Measurements from ENCODE around the gene PPP3CA.

The PPP3CA gene

DNA sequence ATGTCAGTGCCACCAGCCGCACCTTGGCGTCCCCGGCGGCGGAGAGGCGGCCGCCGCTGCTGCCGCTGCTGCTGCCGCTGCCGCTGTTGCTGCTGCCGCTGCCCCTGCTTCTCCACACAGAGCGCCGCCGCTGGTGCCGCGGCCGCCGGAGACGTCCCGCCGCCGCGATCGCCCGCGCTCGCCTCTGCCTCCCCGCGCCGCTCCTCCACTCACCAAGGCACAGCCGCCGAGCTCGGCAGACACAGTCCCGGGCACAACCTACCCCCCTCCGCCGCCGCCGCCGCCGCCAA, at the start of gene PPP3CA:
TSS of gene PPP3CA (minus strand) at position 260 of the 290 bp plus-strand sequence.
- DNase-seq, result no peak

GRCh38 chr4:101393256-101393655, 45.9 kb upstream of the PPP3CA start:
- DNase-seq, result no peak

DNA sequence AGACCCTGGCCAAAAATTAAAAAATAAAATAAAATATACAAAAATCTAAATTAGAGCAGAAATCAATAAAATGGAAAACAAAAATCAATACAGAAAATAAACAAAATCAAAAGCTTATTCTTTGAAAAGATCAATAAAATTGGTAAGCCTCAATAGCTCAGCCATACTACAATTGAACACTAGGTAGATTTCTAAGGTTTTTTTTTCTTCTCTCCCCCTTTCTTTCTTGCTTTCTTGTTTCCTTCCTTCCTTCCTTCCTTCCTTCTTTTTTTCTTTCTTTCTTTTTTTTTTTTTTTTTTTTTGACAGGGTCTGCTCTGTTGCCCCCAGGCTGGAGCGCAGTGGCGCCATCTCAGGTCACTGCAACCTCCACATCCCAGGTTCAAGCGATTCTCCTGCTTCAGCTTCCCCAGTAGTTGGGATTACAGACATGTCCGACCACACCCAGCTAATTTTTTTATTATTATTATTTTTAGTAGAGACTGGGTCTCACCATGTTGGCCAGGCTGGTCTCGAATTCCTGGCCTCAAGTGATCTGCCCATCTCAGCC, 23.4 kb upstream of the PPP3CA start:
- no peak for DNase-seq

DNA sequence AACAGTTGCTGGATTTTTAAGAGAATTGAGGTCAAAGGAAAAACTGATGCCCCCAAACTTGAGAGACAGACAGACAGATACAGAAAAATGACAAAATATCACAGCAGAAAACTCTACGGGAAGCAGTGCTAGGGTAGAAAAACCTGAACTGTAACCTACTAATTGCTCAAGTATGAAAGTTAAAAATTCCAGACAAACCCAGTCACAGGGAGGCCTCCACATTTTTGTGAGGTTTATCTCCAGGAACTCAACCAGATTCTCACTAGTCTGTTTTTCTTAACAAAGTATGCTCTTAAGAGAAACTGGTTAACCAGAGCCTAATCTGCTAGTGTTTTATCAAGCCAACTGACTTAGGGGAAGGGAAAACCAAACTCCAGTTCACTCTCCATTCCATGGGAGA, 19.9 kb upstream of the PPP3CA start:
- no peak for DNase-seq

DNA sequence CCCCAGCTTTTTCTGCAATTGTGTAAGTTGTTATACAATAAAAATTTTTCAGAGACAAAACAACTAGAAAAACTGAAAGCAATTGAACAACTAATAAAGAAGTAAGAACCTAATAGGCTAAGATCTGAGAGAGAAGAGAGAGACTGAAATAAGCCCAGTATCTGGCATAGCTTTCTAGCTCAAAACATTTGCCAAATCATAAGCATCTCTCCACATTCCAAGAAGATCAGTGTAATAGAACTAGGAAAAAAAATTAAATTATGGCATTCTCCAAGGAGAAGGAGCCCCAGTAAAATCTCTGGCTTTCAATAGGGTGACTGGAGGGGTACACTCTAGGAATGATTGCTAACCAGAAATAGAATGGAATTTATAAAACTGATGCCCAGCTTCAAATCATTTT, 19.0 kb upstream of the PPP3CA start:
- DNase-seq, result no peak

DNA sequence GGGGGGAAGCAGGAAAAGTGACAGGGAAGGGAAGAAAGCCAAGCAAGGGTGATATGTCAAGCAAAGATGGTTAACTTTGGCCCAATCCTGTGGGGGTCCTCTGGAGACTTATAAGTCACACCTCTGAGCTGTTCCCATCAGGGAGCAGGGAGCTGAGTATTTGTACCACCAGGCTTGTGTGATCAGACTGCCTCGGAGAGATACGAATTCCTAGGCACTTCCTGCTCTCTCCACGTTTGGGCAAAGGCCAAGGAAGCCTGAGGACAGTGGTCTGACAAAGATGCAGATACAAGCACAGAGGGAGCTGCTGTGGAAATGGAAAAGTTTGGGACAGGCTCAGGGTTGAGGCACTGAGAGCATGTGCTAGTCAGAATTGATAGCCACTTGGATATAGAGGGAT, 10.4 kb upstream of the PPP3CA start:
- DNase-seq, result no peak

- no peak for DNase-seq
Observed at GRCh38 chr4:101356928-101357327, 9.6 kb upstream of the PPP3CA start.

- no peak for DNase-seq
Observed at GRCh38 chr4:101355767-101356702, 8.7 kb upstream of the PPP3CA start.

- no peak for DNase-seq
Observed at GRCh38 chr4:101355246-101355645, 7.9 kb upstream of the PPP3CA start.

- DNase-seq, result no peak
Observed at GRCh38 chr4:101349801-101350064, 2.4 kb upstream of the PPP3CA start.

DNA sequence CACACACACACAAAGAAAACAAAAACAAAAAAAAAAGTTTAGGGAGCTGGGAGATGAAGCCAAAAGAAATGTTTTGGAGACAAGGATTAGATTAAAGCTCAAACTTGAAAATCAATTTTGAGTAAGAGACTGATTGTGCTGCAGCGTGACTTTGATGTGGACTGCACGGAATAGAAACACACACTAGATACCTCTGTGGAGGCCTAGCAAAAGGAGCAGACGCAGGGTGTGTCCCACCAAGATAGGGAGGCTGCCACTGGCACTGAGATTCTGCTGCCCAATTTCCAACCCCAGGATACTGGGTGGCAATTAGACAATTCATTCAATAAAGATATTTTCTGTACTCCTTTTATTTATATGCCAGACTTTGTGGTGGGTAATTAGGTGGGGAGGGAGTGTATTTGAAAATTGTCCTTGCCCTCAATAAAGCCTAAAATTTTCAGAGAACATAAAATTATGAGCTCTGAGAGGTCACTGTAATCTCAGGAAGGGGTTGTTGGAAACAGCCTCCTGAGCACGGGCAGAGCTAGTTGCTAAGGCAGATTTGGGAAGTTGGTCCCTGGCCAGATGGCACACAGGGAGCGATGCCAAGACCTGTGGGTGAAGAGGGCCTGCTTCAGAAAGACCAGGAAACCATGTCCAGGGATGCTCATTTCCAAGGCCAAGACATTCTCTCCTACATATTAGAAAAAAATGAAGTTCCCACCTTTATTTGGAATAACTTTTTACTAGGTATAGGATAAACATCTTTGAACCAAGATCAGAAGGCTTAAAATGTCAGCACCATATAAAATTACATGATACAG, 1.9 kb upstream of the PPP3CA start:
- DNase-seq, result no peak

DNA sequence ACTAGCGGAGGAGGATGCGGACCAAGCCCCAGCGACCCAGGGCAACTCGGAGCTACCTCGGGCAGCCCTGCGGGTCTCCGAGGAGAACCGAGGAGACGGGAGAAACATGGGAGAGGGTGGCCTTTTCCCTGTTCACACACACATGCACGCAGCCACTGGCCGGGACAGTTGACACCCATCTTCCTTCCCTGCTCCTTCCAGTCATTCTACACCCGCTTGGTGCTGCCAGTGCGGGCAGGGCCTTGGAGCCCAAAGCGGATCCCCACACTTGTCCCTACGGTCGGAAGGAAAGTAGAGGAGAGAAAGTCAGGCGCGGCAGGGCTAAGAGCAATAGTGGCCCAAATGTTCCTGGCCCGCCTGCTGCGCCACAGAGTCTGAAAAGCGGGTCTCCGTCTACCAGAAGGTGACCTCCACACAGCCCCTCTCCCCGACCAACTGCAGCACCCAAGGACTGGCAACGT, 1.1 kb upstream of the PPP3CA start:
- DNase-seq, result peak; percentile 56

- DNase-seq, result peak; percentile 98
Observed at GRCh38 chr4:101347557-101348366, 436 bp upstream of the PPP3CA start.

- DNase-seq, result peak; percentile 79
Observed at GRCh38 chr4:101346351-101347266, 717 bp downstream of the PPP3CA start.

GRCh38 chr4:101345596-101346350, 1.6 kb downstream of the PPP3CA start:
- peak; percentile 72 for DNase-seq

- DNase-seq, result peak; percentile 55
Observed at GRCh38 chr4:101345271-101345595, 2.1 kb downstream of the PPP3CA start.

- DNase-seq, result no peak
Observed at GRCh38 chr4:101339332-101339731, 8.0 kb downstream of the PPP3CA start.

DNA sequence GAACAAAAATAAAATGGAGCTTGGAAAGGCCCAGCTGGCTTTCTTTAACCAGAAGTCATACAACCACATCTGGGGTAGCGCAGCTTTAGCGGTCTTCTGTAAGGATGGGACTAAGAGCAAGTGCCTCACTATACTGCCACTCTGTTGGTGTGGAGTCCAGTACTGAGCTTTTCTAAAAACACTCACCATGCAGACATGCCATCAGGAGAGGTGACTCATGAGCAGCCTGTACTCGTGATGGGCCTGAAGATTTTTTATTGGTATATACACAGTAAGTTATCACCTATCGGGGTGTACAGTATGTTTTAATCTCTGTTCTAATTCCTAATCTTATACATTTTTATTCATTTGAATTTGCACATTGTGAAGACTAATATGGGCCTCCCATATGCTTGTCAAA, 9.6 kb downstream of the PPP3CA start:
- no peak for DNase-seq

DNA sequence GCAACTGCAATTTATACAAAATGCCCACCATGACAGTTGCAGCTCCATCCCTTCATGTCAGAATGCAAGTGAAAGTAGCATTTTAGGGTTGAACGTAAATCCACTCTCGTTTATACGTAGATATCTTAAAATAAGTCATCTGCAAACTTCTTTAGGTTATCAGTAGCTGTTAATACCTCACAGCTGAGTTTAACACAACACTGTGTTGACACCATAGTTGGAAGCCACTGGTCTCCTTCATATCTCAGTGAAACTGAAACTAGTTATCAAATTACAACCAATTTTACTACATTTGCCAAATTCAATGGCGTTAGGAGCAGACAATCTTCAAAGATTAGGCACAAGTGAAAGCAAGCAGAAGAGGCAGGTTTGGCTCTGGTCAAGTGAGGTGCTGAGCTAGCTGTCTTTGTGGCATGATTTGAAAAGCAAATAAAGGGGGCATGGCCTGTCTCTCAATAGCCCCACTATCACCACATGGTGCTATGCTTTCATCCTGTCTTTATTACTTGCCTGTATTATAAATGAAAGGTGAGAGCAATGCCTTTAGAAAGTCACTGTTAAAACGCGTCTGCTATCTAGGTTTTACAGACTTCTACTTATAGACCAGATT, 12.3 kb downstream of the PPP3CA start:
- DNase-seq, result no peak

DNA sequence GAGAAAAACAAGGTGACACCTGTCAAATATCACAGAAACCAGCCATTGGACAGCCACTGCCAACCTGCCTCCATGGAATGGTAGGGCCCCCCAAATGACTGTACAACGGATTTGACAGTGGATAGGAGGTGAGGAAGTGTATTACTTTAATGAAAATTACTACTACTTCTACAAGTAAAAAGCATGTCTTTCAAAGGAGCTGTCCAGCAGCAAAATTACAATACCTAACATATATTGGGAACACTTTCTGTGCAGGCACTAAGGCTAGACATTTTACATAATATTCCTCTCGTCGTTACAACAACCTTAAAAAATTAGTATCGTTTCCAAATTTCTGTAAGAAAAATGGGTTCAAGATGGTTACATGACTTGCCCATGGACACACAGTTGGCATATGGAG, 14.9 kb downstream of the PPP3CA start:
- DNase-seq, result no peak

DNA sequence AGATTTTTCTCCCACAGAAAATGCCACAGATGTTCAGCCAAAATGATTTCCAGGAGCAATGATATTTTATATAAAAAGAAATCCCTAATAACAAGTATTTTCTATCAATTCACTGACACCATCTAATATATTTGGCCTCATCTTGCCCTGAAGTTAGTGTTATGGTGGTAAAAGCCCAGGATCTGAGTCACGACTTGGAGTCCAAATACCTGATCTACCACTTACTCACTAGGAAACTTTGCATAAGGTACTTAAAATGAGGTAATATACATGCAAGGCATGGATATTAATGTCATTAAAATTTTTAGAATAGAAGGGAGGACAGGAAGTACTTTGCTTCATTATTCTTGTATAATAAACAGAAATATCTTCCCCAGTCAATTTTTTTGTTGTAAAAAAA, 16.3 kb downstream of the PPP3CA start:
- no peak for DNase-seq
